GM21723 (cell line): ENCODE measurements around the gene BRSK1.

Experiments used
- ATAC-seq: cut with Tn5 transposase; IDR thresholded peaks from one replicate; pipeline ENCODE4 v1.9.1; 2021; ENCODE audit warnings: mild to moderate bottlenecking, moderate library complexity; ENCODE audit not compliant: unreplicated experiment

The BRSK1 gene

DNA sequence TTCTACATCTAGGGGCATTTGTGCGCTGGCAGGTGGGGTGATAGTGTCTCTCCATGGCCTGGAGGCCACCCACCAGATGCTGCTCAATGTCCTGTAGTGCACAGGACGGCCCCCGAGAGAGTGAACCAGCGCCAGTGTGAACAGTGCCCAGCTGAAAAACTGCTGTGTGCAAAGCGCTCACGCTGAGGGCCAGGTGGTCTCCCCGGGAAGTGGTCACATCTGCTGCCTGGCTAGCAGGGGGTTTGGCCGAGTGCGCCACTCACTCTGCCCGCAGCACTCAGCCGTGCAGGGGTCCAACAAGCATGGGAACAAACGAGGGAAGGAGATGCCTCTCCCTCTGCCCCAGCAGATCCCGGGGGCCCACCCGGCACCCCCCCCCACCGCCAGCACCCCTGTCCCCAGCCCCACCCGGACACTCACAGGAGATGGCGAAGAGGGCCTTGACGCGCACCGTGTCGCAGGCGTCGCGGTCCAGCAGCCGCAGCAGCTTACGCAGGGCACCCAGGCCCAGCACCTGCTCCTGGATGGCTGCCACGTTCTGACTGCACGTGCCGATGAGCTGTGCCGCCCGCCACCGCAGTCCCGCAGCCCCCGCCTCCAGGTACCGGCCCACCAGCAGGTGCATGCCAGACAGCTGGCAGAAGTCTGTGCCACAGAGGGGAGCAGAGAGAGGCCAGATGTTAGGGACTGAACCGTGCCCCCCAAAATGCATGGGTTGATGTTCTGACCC, 9.7 kb upstream of the BRSK1 start:
- ATAC-seq: no peak

DNA sequence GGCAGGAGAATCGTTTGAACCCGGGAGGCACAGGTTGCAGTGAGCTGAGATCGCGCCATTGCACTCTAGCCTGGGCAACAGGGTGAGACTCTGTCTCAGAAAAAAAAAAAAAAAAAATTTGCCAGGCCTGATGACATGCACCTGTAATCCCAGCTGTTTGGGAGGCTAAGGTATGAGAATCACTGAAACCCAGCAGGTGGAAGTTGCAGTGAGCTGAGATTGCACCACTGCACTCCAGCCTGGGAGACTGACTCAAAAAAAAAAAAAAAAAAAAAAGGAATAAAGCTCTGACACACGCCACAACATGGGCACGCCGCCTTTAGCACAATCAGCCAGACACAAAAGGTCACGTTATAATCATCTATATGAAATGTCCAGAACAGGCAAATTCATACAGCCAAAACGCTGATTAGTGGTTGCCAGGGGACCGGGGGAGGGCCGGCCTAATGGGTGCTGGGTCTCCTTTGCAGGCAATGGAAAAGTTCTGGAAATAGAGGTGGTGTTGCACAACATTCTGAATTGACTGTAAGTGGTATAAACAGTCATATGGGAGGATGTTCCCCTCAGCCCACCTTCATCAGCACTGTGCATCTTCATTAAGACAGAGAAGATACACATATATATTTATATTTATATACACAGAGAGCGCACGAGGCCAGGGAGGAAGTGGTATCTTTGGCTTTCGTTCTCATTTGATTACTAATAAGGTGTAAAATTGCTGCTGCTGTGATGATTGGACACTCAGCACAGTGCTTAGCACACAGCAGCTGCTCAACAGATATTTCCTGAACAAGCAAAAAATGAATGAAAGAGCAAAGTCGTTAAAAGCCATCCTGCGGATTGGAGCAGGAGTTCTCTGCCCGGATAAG, 7.7 kb upstream of the BRSK1 start:
- ATAC-seq: peak; percentile 55

DNA sequence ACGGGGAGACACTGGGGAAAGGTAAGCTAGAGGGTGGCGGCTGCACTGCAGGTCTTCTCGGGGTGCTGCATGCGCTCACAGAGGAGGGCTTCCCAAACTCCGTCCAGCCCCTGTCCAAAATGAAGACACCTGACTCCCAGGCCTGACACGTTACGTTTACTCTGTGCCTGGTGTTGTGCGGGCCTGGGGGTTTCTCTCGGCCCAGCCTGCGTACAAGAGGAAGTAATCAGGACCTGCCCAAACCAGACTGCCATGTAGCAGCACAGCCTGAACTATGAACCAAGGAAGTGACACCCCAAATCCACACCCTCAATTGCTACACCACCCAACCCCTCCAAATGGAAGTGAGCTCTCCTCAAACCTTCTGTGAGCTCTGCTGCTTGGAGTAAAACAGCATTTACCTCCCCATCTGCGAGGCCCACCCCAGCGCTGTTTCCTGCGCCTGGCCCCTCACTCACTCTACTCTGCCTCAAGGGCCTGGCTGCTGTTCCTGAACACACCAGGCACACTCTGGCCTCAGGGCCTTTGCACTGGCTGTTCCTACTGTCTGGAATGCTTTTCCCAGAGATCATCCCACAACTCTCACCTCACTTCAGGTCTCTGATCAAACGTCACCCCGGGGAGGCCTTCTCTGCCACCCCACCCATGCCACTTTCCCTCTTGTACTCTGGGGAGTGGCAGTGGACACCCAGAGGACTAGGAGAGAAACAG, 6.9 kb upstream of the BRSK1 start:
- ATAC-seq: peak; percentile 16

DNA sequence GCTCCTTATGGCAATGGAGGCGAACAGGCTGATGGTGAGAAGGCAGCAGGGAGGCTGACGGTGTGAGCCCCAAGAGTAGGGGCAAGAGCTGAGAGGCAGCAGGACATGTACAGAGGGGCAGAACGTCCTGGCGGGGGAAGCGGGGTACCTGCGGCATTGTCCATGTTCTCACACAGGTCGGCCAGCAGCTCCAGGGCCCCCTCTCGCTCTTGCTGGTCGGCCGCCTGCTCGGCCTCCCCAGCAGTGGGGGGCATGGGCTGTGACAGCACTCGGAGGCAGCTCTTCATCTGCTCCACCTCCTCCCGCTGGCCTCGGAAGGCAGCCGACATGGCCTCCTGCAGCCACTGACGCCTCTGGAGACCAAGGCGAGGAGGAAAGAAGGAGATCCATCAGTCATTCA, 6.3 kb upstream of the BRSK1 start:
- ATAC-seq: no peak

DNA sequence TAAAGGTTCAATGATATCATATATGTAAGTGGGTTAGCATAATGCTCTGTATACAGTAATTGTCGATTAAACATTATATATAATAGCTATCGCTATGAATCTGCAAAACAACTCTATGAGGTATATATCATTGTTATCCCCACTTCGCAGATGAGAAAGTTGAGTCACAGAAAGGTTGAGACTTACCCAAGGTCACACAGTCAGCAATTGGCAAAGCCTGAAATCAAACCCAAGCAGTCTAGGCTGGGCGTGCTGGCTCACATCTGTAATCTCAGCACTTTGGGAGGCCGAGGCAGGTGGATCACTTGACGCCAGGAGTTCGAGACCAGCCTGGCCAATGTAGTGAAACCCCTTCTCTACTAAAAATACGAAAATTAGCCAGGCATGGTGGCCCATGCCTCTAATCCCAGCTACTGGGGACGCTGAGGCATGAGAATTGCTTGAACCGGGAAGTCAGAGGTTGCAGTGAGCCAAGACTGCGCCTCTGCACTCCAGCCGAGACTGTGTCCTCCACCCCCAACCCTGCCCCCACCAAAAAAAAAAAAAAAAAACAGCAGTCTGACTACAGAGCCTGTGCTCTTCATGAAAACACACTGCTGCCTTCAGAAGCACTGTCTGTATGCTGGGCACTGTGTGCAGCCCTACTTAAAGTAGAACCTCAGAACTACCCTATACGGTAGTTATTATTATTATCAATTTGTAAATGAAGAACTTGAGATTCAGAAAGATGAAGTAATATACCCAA, 5.2 kb upstream of the BRSK1 start:
- no peak for ATAC-seq

DNA sequence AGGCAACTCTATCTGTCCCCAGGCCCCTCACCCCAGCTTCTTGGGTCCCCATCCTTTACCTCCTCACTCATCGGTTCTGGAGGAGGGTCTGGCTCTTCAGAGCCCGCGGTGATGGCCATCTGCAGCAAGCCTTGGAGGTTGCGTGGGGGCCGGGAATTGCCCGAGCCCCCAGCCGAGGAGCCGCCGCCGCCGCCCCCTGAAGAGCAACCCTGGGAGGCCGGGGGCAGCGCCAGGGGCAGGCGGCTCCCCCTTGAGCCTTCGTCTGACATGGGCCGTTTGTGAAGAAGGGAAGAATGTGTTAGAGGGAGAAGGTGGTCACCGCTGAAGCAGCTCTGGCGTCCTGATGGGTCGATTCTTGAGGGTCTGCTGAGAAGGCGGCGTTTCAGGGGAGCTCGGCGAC, 4.5 kb upstream of the BRSK1 start:
- no peak for ATAC-seq

DNA sequence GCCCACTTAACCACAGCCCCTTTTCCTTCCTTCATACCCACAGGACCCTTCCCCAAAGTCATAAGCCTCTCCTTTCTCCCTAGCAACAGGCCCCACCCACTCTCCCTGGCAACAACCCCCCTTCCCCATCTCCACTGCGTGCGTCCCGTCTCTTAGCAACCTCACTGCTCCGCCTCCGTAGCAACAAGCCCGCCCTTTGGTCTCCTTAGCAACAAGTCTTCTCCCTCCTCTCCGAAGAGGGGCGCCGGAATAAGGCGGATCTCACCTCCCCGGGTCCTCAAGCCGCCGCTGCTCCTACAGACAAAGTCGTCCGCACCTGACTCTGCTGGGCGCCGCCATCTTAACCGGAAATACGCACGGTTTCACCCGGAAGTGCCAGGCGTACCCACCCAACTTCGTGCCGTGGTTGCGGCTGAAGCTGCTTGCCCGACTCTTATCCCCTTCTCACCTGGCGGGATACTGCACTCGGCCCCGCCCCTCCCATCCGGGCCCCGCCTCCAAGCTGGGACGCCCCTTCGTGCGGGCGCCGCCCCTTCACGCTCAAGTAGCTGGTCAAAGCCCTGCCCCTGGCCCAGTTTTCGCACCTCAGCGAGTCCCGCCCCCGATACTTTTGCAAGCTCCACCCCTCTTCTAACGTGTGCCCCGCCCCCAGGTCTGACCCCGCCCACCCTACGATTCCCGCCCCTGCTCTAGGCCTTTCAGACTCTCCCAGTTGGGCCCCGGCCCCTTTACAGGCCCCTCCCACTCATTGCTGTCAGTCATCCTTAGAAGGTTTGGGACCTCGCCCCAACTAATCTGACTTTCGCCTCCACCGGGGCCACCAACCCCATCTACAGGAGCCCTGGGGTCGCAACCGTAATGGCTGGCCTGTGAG, 3.8 kb upstream of the BRSK1 start, which contains the start of gene HSPBP1:
Gene HSPBP1, minus strand, starts transcription at position 341 of the 874 bp plus-strand sequence. CDS start 502 bp downstream, outside the sequence.
- ATAC-seq: peak; percentile 62

DNA sequence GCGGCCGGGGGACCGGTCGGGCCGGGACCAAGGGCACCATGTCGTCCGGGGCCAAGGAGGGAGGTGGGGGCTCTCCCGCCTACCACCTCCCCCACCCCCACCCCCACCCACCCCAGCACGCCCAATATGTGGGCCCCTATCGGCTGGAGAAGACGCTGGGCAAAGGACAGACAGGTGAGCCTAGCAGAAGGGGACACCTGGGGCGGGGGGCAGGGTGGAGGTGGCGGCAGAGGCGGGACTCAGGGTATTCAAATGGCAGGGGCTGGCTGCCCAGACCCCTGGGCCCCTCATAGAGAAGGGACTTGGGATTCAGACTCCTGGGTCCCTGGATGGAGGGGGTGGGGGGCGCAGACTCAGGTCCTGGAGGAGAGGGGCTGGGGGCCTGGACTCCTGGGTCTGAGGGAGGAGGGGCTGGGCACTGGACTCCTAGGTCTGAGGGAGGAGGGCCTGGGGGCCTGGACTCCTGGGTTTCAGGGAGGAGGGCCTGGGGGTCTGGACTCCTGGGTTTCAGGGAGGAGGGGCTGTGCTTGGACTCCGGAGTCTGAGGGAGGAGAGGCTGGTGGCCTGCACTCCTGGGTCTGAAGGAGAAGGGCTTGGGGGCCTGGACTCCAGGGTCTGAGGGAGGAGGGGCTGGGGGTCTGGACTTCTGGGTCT, 735 bp downstream of the BRSK1 start:
- no peak for ATAC-seq

DNA sequence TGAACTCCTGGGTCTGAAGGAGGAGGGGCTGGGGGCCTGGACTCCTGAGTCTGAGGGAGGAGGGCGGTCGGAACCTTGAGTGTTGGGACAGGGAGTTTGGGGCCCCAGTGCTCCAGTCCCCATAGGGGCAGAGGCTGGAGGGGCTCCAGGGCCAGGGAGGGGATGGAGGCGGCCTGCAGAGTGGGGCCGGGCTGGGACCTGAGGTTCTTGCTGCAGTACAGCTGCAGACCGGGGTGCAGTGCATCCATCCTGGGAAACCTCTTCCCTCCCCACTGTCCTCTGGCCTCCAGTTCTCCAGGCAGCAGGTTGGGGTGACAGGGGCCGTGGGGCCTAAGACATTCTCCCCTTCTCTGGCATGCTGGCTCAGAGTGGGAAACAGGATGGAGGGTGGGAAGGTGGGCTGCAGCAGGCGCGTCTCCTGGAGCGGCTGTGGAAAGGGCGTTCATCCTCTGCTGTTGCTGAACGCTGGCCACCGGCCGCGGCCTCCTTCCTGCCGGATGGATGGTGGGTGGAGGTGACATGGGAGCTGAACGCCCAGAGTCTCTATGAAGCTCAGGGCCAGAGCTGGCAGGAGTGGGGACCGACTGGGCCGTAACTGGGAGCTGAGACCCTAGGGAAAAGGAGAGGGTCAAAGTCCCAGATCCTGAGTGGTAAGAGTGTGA, 1.6 kb downstream of the BRSK1 start:
- no peak for ATAC-seq

DNA sequence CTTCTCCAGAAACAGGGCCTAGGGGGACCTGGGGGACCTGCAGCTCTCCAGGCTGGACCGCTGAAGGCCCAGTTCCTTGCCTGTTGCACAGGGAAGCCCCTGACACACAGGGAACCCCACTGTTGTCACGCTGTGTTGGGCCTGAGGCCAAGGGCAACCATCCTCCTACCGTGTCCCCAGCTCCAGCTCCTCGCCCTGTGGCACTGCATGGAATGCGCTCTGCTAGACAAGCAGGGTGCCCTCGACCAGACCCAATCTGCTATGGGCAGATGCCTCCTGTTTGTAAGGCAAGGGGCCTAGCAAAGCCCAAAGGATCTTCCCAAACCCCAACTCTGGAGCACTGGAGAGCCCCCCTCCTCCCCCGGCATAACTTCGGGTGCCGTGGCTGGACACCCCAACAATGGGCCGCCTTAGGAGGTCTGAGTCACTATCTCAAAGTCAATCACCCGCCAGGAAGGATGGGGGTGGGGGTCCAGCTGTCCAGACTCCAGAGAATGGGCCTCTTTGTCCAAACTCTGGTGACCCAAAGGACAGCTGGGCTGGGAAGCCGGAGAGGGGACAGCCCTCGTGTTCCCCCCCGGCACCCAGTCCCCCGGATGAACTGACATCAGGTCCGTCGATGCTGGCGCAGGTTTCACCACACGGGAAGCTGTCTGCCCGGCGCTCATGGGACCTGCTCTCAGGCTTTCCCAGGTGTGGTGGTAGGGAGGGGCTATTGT, 3.7 kb downstream of the BRSK1 start:
- no peak for ATAC-seq

DNA sequence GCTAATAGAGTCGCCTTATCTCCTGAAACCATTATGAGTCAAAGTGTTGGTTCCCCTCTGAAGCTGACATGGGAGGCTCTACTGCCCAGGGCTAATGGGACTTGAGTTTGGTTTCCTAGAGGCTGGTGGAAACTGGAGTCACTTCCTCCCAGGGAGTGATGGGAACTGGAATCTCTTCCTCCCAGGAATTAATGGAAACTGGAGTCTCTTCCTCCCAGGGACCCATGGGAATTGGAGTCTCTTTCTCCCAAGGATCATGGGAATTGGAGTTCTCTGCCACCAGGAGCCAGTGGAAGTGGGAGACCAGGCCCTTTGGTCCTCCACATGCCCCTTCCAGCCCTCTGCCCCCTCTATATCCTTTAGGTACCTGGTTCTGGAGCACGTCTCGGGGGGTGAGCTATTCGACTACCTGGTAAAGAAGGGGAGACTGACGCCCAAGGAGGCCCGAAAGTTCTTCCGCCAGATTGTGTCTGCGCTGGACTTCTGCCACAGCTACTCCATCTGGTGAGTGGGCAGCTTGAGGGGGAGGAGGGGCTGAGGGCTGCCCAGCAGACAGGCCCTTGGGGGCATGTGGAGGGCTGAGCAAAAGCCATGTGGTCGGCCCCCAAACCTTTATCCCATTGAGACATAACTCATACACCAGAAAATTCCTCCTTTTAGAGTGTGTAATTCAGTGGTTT, 5.5 kb downstream of the BRSK1 start:
- no peak for ATAC-seq

DNA sequence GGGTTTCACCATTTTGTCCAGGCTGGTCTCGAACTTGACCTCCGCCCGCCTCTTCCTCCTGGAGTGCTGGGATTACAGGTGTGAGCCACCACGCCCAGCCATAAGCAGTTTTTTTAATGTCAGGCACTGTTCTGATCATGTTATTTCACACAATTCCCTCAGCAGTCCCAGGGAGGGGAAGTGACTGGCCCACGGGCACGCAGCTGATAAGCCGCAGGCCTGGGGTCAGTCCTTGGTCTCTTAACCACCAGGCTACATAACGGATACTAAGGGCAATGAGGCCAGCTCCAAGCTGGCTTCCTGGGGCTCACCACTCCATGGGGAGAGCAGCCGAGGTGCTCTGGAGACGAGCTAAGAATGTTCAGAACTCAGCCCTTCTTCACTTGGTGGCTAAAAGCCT, 13.5 kb downstream of the BRSK1 start:
- ATAC-seq: no peak

DNA sequence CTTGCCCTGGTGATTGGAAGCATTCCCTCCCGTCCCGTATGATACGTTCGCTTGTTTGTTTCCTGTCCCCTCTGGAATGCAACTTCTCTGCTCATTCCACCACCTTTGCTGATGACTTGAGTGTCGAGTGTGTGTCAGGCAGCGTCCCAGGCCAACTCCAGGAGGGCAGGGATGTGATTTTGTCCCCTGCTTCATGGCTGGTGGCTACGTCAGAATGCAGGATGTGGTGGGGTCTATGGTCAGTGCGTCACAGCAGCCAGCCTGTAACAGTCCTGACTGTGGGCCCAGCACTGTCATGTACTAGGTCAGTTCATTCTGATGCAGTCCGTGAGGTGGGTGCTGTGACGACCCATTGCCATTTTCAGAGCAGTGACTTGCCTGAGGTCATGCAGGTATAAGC, 16.2 kb downstream of the BRSK1 start:
- no peak for ATAC-seq

DNA sequence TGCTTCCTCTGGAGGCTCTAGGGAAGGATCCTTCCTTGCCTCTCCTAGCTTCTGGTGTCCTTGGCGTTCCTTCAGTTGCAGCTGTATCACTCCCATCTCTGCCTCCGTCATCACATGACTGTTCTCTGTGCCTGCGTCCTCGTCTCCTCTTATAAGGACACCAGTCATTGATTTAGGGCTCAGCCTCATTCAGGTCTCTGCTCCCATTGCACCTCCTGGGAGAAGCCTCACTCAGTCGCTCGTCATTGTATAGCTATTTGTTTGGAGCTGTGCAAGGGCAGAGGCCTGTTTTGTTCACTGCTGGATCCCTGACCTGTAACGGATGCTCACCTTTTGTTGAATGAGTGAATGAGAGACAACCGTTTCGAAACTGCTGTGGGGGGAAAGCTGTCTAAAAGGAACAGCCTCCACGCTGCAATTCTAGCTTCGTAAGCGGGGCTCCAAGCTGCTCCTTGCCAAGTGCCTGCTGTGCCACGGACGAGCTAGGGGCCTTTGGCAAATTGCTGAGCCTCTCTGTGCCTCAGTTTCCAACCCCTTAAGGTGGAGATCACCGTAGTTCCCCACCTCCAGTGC, 17.2 kb downstream of the BRSK1 start:
- no peak for ATAC-seq

DNA sequence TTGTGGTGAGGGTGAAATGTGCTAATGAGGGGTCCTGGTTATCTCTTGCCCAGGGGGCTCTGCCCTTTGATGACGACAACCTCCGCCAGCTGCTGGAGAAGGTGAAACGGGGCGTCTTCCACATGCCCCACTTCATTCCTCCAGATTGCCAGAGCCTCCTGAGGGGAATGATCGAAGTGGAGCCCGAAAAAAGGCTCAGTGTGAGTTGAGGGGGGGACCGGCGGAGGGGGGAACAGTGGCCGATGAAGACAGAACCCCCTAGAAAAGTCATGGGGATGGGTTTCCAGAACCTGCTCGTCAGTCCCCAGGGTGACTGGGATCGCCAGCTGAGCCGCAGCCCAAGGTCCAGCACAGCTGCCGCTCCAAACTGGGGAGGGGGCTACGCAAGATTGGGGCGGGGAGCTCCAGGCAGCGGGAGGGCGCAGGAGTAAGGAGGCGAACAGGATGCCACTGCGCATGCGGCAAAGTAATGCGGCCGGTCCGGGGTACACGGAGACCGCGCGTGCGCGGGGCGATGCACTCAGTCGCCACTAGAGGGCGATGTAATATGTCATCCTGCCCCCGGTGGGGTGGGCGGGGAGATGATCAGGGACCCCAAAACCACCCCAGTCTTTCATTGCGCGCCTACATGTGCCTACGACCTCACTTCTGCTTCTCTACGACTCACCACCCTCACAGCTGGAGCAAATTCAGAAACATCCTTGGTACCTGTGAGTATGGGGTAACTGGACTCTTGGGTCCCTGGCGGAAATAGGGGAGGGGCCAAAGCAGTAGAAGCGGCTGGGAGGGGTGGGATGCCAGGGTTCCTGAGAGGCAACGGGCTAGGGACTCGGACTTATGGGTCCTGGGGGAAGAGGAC, 17.9 kb downstream of the BRSK1 start:
- peak; percentile 60 for ATAC-seq

DNA sequence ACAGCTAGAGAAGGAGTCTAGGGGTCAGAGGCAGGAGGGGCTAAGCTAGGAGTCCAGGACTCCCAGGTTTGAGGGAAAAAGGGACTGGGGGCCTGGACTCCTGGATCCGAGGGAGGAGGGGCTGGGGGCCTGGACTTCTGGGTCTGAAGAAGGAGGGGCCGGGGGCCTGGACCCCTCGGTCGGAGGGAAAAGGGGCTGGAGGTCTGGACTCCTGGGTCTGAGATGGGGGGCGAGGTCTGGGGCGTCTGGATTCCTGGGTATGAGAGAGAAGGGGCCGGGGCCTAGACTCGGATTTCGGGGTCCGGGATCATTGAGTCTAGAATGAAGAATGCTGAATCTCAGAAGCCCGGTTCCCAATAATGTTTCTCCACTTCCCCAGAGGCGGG, 18.5 kb downstream of the BRSK1 start:
- ATAC-seq: no peak
